Heart right ventricle (tissue), 16 donors: ENCODE data around the gene FBXO9. TPM values are rescaled to one million over a fixed set of nuclear protein-coding genes. Genes with fewer than 3 reads are reported as not detected.

Experiments used
- ATAC-seq, 8 donors: fragments of 200-7000 bp; cut with Tn5 transposase; one replicate each; pipeline ENCODE4 v1.9.1; 2020; ENCODE audit warnings: mild to moderate bottlenecking in 8 of 8, moderate library complexity in 8 of 8, moderate number of reproducible peaks in 1 of 8
- DNase-seq, 2 donors: peaks; one replicate each; pipeline ENCODE4 v3.0.0-alpha.2; 2020
- H3K27ac ChIP-seq, 10 donors: fragments of 200-600 bp; sonication (generic) in 2 of 10; one replicate each; pipeline versions ENCODE4 v1.5.0 to v1.8.0; 2020 to 2022; ENCODE audit warnings: mild to moderate bottlenecking in 3 of 10
- H3K27me3 ChIP-seq, 7 donors: fragments of 200-600 bp; one replicate each; pipeline ENCODE4 v1.8.0; 2021 to 2022; ENCODE audit warnings: mild to moderate bottlenecking in 2 of 7
- H3K36me3 ChIP-seq, 9 donors: fragments of 200-600 bp; sonication (generic) in 1 of 9; one replicate each; pipeline versions ENCODE4 v1.5.0 to v1.8.0; 2020 to 2022; ENCODE audit warnings: mild to moderate bottlenecking in 2 of 9
- H3K4me1 ChIP-seq, 9 donors: fragments of 200-600 bp; sonication (generic) in 1 of 9; one replicate each; pipeline versions ENCODE4 v1.5.0 to v1.8.0; 2020 to 2022; ENCODE audit warnings: mild to moderate bottlenecking in 4 of 9
- H3K4me3 ChIP-seq, 10 donors: fragments of 200-600 bp; sonication (generic) in 2 of 10; one replicate each; pipeline versions ENCODE4 v1.5.0 to v1.8.0; 2020 to 2022; ENCODE audit warnings: mild to moderate bottlenecking in 7 of 10, moderate library complexity in 2 of 10
- H3K9me3 ChIP-seq, 11 donors: fragments of 200-600 bp in 10 of 11; sonication (generic) in 2 of 11; one replicate each; pipeline versions ENCODE4 v1.5.0 to v1.8.0; 2013 to 2022; ENCODE audit warnings: mild to moderate bottlenecking in 2 of 11, control low read depth in 1 of 11, moderate library complexity in 1 of 11
- WGBS, 2 donors: extraction: QIAGEN DNeasy Blood & Tissue Kit; methylation state at CpG; one replicate each; pipeline ENCODE4 v1.1.7; 2013; ENCODE audit warnings: inconsistent platforms in 1 of 2; 5-methylcytosine and 5-hydroxymethylcytosine counted together
- intact Hi-C, 10 donors: fragments of 100-400 bp; cut with DNase I; formaldehyde crosslinking; loops; one replicate each; pipeline versions ENCODE4 v1.11.1 to v1.14.2; 2022
- polyA plus RNA-seq, 2 donors: library from polyadenylated mRNA; stranded (reverse); fragments of 200-250 nt; gene quantifications; one replicate each; pipeline ENCODE4 v1.2.3, GENCODE V29; 2013
- total RNA-seq, 10 donors: library from RNA; stranded (reverse); fragmentation: NEBNext Ultra II Directional in 3 of 10; extraction: Animal tissue kit (Norgen Biotek cat#: 25700) in 3 of 10; gene quantifications; one replicate each; pipeline versions ENCODE4 v1.2.1 to v1.2.4, GENCODE V29; 2021 to 2023
- TF ChIP-seq, protein P1 (sequence below), 9 donors: fragments of 200-600 bp; sonication (generic) in 2 of 9; IDR thresholded peaks; one replicate each; pipeline versions ENCODE4 v1.5.0 to v1.8.0; 2021 to 2022; ENCODE audit warnings: antibody characterized with exemption in 9 of 9, mild to moderate bottlenecking in 5 of 9, moderate library complexity in 1 of 9
- donor health status: Arrhythmogenic right ventricular cardiomyopathy.
- donor health status: ischemic (EF 13 %, LVEDD 7.1; RV severe dilation, severe dysfunction).
- donor health status: healthy with polysubstance abuse.
- donor health status: DM: no; HTN: yes; CAD: no.
- donor health status: DM: no; HTN: no; CAD: no.
- donor health status: ischemic (EF 25% LVEDD 6.9; RV normal size, moderate dysfunction).
- donor health status: ischemic (EF 25% LVEDD 5.7; RV mildly dilated, moderate dysfunction).
- donor health status: healthy.
- donor health status: DM: yes; HTN: yes; CAD: no.
- donor health status: Ischemic cardiomyopathy.
- donor health status: ischemic (EF 35%, LVEDD 5.7; RV mildly dilated, moderate dysfunction).
- donor health status: nonischemic (EF 11% LVEDD 7.7; RV severe dilation, severe dysfunction).
- donor health status: DM: yes; HTN: yes; CAD: no.
- donor health status: PGD.
- donor health status: ischemic (EF 29% LVEDD 5.4; RV normal size, mild dysfunction).
- donor health status: nonischemic (EF 23%, LVEDD 6.1; RV moderate dilation, normal function).

FBXO9 gene
- total and polyA plus RNA-seq, 12 donors: 16.8 to 80.8 (median 61.8) TPM

DNA sequence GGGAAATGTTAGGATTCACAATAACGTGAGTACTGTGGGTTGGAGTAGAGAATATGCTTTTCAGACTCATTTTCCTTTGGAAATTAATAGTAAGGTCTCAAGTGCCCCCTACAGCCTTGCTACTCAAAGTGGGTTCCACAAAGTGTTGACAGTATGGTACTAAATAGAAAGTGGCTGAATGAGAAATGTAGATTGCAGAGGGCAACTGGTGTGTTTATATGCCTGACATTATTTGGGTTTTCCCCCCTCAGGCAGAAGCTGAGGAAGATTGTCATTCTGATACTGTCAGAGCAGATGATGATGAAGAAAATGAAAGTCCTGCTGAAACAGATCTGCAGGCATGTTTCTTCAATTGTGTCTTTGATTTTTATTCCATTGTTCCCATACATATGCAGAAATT is 5.6 kb downstream of the FBXO9 start:
- Histone ChIP-seq H3K4me3 (no peak overlapping the region), H3K9me3 (no peaks in the 10 kb centered on the region), H3K4me1 (peaks cover 5 to 39% (median 23%) of the 10 kb centered on the region in 9 donors), H3K27ac (no peak overlapping the region), H3K36me3 (peaks cover 0 to 77% (median 34%) of the 10 kb centered on the region in 9 donors), H3K27me3 (no peaks in the 10 kb centered on the region)
- TF ChIP-seq, protein P1, sequence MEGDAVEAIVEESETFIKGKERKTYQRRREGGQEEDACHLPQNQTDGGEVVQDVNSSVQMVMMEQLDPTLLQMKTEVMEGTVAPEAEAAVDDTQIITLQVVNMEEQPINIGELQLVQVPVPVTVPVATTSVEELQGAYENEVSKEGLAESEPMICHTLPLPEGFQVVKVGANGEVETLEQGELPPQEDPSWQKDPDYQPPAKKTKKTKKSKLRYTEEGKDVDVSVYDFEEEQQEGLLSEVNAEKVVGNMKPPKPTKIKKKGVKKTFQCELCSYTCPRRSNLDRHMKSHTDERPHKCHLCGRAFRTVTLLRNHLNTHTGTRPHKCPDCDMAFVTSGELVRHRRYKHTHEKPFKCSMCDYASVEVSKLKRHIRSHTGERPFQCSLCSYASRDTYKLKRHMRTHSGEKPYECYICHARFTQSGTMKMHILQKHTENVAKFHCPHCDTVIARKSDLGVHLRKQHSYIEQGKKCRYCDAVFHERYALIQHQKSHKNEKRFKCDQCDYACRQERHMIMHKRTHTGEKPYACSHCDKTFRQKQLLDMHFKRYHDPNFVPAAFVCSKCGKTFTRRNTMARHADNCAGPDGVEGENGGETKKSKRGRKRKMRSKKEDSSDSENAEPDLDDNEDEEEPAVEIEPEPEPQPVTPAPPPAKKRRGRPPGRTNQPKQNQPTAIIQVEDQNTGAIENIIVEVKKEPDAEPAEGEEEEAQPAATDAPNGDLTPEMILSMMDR (IDR thresholded peaks at IDR 0.05): peak in 1 of 9 donors; percentile 7
- ATAC-seq (no peak), DNase-seq (no peak)
- 54 to 59% methylated on average over 1 of the region's 1 CpG for WGBS, 2 donors
- intact Hi-C loops: no loop called here

GRCh38 chr6:53074347-53074746 is 9.1 kb downstream of the FBXO9 start:
- no peak overlapping the region for H3K4me3 ChIP-seq
- H3K9me3 ChIP-seq: no peaks in the 10 kb centered on the region
- TF ChIP-seq, protein P1 (IDR thresholded peaks at IDR 0.05): no peak
- ATAC-seq (no peak), DNase-seq (no peak)
- peaks cover 0 to 100% (median 53%) of the 10 kb centered on the region in 9 donors for H3K36me3 ChIP-seq
- no peaks in the 10 kb centered on the region for H3K27me3 ChIP-seq
- peaks cover 0 to 8% (median 0%) of the 10 kb centered on the region in 9 donors for H3K4me1 ChIP-seq
- intact Hi-C loops: no loop called here
- no peak overlapping the region for H3K27ac ChIP-seq
- WGBS, 2 donors: 90 to 92% methylated on average over 3 of the region's 3 CpGs

DNA sequence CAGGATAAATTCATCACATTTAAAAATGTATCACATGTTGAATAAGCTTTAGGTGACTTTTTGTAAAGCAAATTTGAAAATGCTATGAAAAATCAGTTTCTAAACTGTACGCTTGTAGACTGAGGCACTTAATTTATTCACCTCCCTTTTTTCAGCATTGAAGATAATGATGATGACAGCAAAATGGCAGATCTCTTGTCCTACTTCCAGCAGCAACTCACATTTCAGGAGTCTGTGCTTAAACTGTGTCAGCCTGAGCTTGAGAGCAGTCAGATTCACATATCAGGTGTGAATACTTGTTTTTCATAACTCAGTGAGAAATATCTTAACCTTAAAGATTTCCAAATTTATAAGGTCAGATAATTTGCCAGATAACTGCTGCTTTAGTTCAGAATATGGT is 15.6 kb downstream of the FBXO9 start:
- Histone ChIP-seq H3K36me3 (peaks cover 0 to 100% (median 81%) of the 10 kb centered on the region in 9 donors), H3K4me1 (no peaks in the 10 kb centered on the region), H3K4me3 (no peak overlapping the region), H3K27me3 (no peaks in the 10 kb centered on the region), H3K9me3 (no peaks in the 10 kb centered on the region), H3K27ac (no peak overlapping the region)
- ATAC-seq (no peak), DNase-seq (no peak)
- intact Hi-C loops: no loop called here
- TF ChIP-seq, protein P1 (IDR thresholded peaks at IDR 0.05): no peak
- WGBS, 2 donors: 87 to 94% methylated on average over 1 of the region's 1 CpG

DNA sequence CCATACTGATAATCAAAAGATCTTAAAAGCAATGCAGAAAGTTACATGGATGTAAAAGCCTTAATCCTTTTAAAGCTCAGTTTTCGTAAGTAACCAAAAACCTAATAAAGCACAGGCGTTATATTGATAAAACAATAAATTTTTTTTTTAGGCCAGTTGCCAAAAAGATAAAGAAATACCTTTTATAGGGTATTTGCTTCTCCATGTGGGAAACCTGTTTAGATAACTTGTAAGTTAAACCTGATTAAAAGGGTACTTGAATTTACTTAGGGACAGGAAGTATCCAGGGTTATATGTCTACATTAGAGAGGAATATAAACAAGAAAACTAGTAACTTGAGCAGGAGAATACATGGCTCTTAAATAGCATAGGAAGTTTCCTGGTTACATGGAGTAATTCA is 21.1 kb downstream of the FBXO9 start:
- TF ChIP-seq, protein P1 (IDR thresholded peaks at IDR 0.05): no peak
- WGBS, 2 donors: 42 to 47% methylated on average over 2 of the region's 2 CpGs

More for the DNA sequence above, 21.1 kb downstream of the FBXO9 start:
- H3K9me3 ChIP-seq: no peaks in the 10 kb centered on the region
- ATAC-seq (no peak), DNase-seq (no peak)
- H3K4me3 ChIP-seq: no peak overlapping the region
- H3K36me3 ChIP-seq: peaks cover 0 to 100% (median 78%) of the 10 kb centered on the region in 9 donors
- no peaks in the 10 kb centered on the region for H3K27me3 ChIP-seq
- no peak overlapping the region for H3K27ac ChIP-seq
- intact Hi-C loops: no loop called here
- no peaks in the 10 kb centered on the region for H3K4me1 ChIP-seq
